A549 (cell line): ENCODE results near the gene NRBP1.

Experiments
- EHMT2 ChIP-seq: fragments of 200-600 bp; sonication (generic); IDR thresholded peaks from 2 replicates; pipeline ENCODE4 v1.6.1; 2016; ENCODE audit warnings: antibody characterized with exemption, low read depth, mild to moderate bottlenecking, moderate library complexity
- EP300 ChIP-seq, 2 experiments: fragments of >200 bp; sonication (Bioruptor Twin); formaldehyde crosslinking; IDR thresholded peaks; 2 replicates in 1 of 2; 3 replicates in 1 of 2; pipeline ENCODE4 v1.6.1; 2016 to 2017
- HDAC2 ChIP-seq: fragments of 200-600 bp; sonication (generic); IDR thresholded peaks from 2 replicates; pipeline ENCODE4 v1.6.1; 2016
- HES2 ChIP-seq: fragments of >200 bp; sonication (Bioruptor Twin); formaldehyde crosslinking; IDR thresholded peaks from 2 replicates; pipeline ENCODE4 v1.6.1; 2016
- JUNB ChIP-seq: fragments of >200 bp; sonication (Bioruptor Twin); formaldehyde crosslinking; IDR thresholded peaks from 2 replicates; pipeline ENCODE4 v1.6.1; 2016
- MAZ ChIP-seq: fragments of 150-350 bp; IDR thresholded peaks from 2 replicates; pipeline ENCODE4 v1.6.1; 2014; ENCODE audit warnings: antibody characterized with exemption, low read depth, low read length, borderline replicate concordance
- PHF8 ChIP-seq: fragments of 200-600 bp; sonication (generic); IDR thresholded peaks from 2 replicates; pipeline ENCODE4 v1.6.1; 2016; ENCODE audit warnings: low read depth, mild to moderate bottlenecking, antibody characterized with exemption, moderate library complexity, borderline replicate concordance
- REST ChIP-seq: fragments of 200-600 bp; sonication (generic); IDR thresholded peaks from 2 replicates; pipeline ENCODE4 v1.6.1; 2016; ENCODE audit warnings: antibody characterized with exemption, mild to moderate bottlenecking, moderate library complexity
- RNF2 ChIP-seq: fragments of 200-600 bp; sonication (generic); IDR thresholded peaks from 2 replicates; pipeline ENCODE4 v1.6.1; 2016; ENCODE audit warnings: low read depth, mild to moderate bottlenecking, antibody characterized with exemption, moderate library complexity, borderline replicate concordance
- ZC3H11A ChIP-seq: fragments of 450-650 bp; IDR thresholded peaks from 2 replicates; pipeline ENCODE4 v1.6.1; 2014; ENCODE audit warnings: antibody characterized with exemption, mild to moderate bottlenecking
- ZSCAN20 ChIP-seq: fragments of 250-450 bp; sonication (Bioruptor Pico); IDR thresholded peaks from 2 replicates; pipeline ENCODE4 v1.8.0; 2022; ENCODE audit warnings: mild to moderate bottlenecking, moderate library complexity
- TF ChIP-seq, protein P1 (sequence below): fragments of >200 bp; sonication (Bioruptor Twin); formaldehyde crosslinking; IDR thresholded peaks from 3 replicates; pipeline ENCODE4 v1.5.1; 2016
- TF ChIP-seq, protein P2 (sequence below): fragments of 450-650 bp; IDR thresholded peaks from 2 replicates; pipeline ENCODE4 v1.6.1; 2014; ENCODE audit warnings: antibody characterized with exemption

GRCh38 chr2:27446057-27446456 lies 17.6 kb downstream of the NRBP1 start:
- TF ChIP-seq MAZ (no peak), PHF8 (no peak), ZC3H11A (no peak), EP300 (IDR thresholded peaks at IDR 0.05) (no peak), EHMT2 (no peak), RNF2 (no peak), JUNB (no peak), ZSCAN20 (CRISPR knock-in tag) (no peak), HES2 (no peak), REST (no peak), HDAC2 (no peak)
- TF ChIP-seq, protein P1, sequence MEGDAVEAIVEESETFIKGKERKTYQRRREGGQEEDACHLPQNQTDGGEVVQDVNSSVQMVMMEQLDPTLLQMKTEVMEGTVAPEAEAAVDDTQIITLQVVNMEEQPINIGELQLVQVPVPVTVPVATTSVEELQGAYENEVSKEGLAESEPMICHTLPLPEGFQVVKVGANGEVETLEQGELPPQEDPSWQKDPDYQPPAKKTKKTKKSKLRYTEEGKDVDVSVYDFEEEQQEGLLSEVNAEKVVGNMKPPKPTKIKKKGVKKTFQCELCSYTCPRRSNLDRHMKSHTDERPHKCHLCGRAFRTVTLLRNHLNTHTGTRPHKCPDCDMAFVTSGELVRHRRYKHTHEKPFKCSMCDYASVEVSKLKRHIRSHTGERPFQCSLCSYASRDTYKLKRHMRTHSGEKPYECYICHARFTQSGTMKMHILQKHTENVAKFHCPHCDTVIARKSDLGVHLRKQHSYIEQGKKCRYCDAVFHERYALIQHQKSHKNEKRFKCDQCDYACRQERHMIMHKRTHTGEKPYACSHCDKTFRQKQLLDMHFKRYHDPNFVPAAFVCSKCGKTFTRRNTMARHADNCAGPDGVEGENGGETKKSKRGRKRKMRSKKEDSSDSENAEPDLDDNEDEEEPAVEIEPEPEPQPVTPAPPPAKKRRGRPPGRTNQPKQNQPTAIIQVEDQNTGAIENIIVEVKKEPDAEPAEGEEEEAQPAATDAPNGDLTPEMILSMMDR: no peak
- TF ChIP-seq, protein P2, sequence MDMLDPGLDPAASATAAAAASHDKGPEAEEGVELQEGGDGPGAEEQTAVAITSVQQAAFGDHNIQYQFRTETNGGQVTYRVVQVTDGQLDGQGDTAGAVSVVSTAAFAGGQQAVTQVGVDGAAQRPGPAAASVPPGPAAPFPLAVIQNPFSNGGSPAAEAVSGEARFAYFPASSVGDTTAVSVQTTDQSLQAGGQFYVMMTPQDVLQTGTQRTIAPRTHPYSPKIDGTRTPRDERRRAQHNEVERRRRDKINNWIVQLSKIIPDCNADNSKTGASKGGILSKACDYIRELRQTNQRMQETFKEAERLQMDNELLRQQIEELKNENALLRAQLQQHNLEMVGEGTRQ: no peak
